Stimulated activated CD4-positive, alpha-beta T cell treated with anti-CD3 and anti-CD28 coated beads, TNF-alpha, amount 100 ng/mL, for 4 hours (primary cell): ENCODE data around the gene VHLL.

Experiments
- DNase-seq, 3 experiments: peaks; one replicate each; pipeline ENCODE4 v3.0.0-alpha.2; 2020; ENCODE audit warnings: low read depth in 3 of 3

Gene VHLL

GRCh38 chr1:156257711-156258110, 41.4 kb downstream of the VHLL start:
- DNase-seq: no peak

GRCh38 chr1:156253634-156254033, 45.5 kb downstream of the VHLL start:
- DNase-seq: no peak

GRCh38 chr1:156251527-156251926, 47.6 kb downstream of the VHLL start:
- DNase-seq: no peak

GRCh38 chr1:156249593-156249992, 49.5 kb downstream of the VHLL start:
- DNase-seq: no peak
